GM18505 (cell line): ENCODE data around the gene NCKAP1.
"Not testable (repeated sequence)": the region's sequence is repeated elsewhere in the genome, so short reads cannot be mapped to it uniquely, and the experiment has no call there.

ENCODE experiments used
- ATAC-seq: cut with Tn5 transposase; IDR thresholded peaks from one replicate; pipeline ENCODE4 v1.9.1; 2021; ENCODE audit not compliant: unreplicated experiment
- POLR2A ChIP-seq: IDR thresholded peaks from 4 replicates; pipeline ENCODE4 v1.6.1; 2011; ENCODE audit warnings: borderline replicate concordance; ENCODE audit not compliant: insufficient read depth, insufficient read length; ENCODE audit errors: extremely low read depth

The NCKAP1 gene

DNA sequence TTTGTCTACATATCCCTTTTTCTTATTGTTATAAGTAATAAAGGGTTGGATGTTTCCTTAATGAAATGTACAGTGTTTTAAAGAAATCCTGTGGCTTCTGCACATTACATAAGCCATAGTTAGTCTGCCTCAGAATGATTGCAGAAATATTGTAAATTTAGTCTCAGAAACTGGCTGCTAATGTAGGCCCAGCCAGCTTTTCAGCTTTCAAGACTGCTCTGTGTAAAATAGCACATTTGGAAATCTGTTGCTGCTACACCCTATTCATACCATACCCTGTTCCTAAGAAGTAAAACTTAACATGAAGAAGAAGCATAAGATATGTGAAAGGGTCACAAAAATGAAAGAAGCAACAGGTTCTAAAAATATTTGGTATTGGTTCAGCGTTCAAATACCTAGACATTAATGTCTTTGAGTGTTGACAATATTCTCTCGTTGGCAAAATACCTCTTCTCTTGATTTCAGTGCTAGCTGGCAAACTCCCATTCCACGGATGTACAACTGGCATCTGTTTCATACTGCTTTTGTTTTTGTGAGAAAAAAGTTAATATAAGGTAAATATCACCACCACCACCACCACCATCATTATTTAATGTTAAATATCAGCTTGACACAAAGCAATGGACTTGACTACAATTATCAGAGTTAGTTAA is 19.2 kb upstream of the NCKAP1 start:
- no peak for TF ChIP-seq POLR2A
- ATAC-seq: peak; percentile 41

DNA sequence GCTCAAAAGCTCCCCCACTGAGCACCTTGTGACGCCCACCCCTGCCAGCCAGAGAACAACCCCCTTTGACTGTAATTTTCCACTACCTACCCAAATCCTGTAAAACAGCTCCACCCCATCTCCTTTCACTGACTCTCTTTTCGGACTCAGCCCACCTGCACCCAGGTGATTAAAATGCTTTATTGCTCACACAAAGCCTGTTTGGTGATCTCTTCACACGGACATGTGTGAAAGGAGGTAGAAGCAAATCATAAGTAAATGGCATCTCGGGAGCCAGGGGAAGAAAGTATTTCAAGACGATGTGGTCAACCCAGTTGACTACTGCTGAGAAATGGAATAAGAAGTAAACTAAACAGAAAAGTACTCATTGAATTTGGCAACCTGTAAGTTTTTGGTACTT is 11.2 kb upstream of the NCKAP1 start:
- ATAC-seq: no peak
- TF ChIP-seq POLR2A: no peak

DNA sequence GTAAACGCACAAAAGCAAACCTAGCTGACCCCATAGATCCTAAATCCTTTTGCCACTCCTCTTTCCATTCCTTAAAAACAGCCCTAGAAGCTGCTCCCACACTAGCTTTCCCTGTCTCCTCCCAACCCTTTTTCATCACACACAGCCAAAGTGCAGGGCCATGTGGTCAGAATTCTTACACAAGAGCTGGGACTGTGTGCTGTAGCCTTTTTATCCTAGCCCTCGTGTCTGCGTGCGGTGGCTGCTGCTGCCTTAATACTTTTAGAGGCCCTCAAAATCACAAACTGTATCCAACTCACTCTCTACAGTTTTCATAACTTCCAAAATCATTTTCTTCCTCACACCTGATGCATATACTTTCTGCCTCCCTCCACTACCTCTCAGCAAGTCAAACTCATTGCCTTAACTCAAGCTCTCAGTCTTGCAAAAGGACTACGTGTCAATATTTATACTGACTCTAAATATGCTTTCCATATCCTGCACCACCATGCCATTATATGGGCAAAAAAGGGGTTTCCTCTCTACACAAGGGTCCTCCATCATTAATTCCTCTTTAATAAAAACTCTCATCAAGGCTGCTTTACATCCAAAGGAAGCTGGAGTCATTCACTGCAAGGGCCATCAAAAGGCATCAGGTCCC is 9.3 kb upstream of the NCKAP1 start:
- ATAC-seq: not testable (repeated sequence)

DNA sequence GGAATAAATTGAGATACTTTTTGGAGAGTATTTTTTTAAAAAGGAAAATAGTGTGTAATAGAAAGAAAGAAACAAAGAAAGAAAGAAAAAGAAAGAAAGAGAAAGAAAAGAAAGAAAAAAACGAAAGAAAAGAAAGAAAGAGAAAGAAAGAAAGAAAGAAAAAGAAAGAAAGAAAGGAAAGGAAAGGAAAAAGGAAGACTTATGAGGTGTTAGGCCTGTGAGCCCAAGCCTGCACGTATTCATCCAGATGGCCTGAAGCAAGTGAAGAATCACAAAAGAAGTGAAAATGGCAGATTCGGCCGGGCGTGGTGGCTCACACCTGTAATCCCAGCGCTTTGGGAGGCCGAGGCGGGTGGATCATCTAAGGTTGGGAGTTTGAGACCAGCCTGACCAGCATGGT is 5.3 kb upstream of the NCKAP1 start:
- ATAC-seq: not testable (repeated sequence)

DNA sequence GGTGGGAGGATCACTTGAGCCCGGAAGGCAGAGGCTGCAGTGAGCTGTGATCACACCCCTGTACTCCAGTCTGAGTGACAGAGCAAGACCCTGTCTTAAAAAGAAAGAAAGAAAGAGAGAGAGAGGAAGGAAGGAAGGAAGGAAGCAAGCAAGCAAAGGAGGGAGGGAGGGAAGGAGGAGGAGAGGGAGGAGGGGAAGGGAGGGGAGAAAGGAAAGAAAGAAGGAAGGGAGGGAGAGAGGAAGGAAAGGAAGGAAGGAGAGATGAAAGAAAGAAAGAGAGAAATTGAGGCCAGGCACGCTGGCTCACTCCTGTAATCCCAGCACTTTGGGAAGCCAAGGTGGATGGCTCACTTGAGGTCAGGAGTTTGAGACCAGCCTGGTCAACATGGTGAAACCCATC is 2.3 kb upstream of the NCKAP1 start:
- ATAC-seq: no peak
- no peak for TF ChIP-seq POLR2A

DNA sequence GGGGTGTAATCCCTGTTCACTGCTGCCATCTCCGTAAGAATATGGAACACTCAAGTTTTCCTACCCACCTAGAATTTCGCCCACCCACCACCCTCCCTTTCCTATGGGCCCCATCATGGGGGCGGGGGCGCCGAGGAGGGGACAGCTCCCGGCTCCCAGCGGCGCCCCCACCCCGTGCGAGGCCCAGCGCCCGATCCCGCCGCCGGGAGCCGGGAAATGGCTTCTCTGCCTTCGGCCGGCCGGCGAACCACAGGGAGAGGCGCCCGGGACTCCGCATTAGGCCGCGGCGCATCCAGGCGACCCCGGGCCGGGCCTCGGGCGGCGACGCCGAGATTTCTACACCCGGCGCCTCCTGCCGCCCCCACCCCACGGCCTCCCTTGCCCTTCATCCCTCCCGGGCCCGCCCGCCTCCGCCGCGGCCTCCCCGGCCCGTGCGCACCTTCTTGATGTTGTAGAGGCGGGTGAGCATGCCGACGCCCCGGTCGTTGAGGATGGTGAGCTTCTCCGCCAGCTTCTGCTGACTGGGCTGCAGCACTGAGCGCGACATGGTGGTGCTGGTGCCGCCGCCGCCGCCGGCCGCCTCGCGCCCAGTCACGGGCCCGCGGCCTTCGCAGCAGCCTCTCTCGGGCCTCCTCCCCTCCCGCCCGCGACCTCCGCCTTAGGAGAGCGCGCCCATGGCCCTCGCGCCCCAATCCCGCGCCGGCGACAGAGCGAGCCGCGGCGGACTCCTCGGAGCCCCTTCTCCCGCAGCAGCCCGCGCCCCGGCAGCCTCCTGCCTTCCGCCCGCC is 510 bp downstream of the NCKAP1 start:
- ATAC-seq: peak; percentile 44
- TF ChIP-seq POLR2A: no peak

DNA sequence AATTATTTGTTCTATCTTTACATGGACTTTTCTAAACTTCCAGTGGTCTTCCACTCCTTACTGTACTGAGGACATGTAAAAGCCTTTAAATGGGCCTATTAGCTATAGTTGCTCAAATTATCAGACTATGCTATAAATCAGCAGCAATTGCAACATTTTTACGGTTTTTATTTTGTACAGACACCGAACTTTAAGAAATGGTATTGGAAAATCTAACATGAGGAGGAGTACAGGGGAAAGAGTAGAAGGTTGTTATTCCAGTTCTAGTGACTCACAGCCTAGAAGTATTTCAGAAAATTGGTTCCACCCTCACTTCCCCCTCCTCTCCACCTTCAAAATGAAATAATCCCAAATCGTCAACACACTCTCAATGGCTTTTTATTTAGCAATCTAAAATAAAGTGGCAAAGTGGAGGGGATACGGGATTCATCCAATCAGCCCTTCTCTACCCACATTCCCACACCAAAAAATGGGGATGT is 1.1 kb downstream of the NCKAP1 start:
- ATAC-seq: no peak
- no peak for TF ChIP-seq POLR2A

DNA sequence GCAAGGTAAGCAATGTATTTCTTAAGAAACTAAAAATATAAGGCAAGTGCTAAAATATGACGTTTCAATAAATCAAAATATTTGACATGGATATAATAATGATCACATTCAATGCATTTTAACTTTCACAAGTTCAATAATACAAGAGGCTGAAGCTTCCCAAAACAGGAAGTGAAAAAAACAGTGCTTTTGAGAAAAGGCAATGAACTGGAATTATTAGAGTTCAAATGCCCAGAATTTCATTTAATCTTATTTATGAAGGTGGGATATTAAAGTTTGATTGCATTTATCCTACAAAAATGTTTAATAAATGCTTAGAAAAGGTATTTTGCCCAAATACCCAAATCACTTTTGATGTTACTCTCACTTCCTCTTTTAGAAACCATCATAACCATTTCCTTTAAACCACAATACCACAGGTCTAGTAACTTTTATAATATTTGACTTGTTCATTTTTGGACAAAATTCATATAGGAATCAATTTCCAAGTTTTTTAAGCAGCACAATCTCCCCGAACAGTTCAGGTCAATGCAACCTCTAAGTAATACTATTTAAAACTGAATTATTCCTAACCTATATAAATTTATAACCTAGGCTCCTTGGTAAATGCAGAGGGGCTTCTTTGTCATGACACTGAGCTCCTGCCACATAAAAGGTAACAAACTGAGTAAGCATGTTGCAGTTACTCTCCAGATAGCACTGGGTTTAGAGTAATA is 2.1 kb downstream of the NCKAP1 start:
- no peak for TF ChIP-seq POLR2A
- ATAC-seq: peak; percentile 40

DNA sequence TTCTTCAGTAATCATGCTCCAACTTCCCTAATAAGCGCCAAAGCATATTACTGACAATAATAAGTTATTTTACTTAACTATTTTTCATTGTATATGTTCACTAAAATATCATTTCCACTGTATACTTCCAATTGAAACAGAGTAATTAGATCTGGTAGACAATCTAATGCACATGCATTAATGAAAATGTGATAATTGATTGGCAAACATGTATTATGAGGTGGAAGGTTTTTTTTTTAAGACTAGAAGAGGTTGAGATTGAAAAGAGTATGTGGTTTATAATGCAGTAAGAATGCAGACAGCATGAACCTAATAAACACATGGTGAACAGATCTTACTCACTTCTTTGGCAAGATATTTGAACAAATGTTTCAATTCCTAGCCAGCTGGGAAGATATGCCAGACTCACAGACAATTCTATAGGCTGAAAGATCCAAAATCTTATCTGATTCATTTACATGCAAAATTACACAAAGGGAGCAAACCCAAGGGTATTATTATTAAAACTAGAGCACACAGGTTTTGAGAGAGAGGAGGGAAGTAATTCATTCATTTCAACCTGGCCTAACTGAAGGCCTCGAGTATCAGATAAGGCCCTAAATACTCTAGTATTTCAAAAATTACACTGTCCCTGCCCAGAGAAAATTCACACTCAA is 2.8 kb downstream of the NCKAP1 start:
- TF ChIP-seq POLR2A: no peak
- no peak for ATAC-seq

DNA sequence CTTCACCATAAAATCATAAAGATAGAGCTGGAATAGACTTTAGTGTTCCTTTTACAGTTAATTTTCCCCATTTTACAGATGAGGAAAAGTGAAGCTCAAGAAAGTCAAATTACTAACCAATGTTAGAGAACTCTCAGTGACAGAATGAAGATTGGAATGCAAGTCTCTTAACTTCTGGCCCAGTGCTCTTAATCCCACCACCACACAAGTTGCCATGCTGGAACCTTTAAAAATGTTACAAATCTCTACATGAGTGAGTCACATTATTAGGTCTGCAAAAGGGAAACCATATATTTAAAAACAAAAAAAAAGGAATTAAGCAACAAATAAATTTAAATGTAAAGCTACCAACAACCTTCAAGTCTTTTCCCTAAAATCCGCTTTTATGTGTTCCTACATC is 3.5 kb downstream of the NCKAP1 start:
- no peak for TF ChIP-seq POLR2A
- ATAC-seq: no peak

DNA sequence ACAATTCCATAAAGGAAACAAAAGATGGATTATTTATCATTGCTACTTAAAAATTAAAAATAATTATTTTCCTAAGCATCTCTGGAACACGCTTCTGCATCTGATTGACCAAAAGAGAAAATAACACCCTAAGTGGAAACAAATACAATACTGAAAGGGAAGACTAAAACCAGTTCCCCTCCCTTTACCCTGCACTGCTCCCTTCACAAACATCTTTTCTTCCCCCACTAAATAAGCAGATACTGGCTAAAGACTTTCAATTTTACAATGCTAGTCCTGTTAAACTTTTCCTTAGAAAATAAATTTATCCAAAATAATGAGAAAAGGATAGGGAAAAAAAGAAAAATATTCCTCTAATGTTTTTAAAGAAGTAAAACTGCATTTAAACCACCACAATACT is 4.3 kb downstream of the NCKAP1 start:
- no peak for TF ChIP-seq POLR2A
- ATAC-seq: no peak

DNA sequence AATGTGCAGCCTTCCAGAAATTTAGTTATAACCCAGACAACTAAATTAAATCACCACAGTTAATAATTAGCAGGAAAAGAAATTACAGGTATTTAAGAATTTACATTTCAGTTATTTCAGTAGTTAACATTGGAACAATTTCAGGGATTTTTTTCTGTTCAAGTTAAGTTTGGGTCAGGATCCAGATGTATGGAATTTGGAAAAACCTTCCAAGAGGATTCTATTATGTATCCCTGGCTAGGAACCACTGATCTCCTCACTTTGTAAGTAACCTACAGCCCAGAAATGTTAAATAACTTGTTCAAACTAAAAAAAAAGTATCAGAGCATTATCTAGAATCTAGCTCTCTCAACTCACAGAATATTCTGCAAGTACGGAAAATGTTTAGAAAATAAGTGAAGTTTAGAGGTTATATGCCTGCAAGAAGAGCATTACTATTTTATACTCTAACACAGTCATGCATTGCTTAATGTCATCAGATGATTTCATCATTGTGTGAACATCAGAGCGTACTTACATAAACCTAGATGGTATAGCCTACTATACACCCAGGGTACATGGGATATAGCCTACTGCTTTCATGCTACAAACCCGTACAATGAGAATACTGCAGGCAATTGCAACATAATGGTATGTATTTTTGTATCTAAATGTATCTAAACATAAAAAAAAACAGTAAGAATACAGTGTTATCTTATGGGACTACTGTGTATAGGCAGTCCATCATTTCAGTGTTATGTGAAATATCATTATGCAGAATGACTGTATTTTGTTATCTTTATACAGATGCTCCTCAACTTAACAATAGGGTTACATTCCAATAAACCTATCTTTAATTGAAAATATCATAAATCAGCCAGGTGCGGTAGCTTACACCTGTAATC is 6.1 kb downstream of the NCKAP1 start:
- ATAC-seq: no peak
- no peak for TF ChIP-seq POLR2A

DNA sequence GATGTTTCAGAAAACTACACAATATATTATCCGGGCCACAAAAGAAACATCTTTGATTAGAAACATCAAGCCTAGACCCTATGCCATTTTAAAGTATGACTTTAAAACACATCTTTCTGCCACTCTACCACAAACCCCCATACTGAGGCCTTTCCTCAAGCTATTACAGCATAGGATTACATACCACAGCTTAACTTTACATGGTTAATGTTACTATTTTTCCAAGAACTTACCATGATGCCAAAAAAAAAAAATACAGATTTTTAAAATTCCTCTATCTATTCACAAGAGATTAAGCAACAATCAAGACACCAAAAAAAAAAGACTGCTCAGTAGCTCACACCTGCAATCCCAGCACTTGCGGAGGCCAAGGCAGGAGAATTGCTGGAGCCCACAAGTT is 9.0 kb downstream of the NCKAP1 start:
- no peak for TF ChIP-seq POLR2A
- no peak for ATAC-seq

DNA sequence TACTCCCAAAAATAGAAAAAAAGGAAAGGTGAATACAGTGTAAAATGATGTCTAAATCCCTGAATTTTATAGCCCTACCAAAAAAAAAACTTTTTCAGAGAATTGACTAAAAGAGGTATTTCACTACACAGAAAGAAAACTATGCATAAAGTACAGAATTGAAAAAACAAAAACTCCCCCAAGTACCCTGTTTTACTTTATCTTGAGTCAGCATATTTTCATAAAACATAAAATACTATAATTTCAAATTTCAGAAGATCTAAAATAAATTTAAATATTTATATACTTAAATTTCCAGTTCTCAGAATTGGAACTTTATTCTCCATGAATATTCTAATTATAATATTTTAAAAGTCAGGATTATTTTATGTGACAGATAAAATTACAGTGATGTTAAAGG is 10.1 kb downstream of the NCKAP1 start:
- no peak for ATAC-seq
- TF ChIP-seq POLR2A: no peak
